ENCODE data around the gene ARHGEF37. TPM values are rescaled to one million over a fixed set of nuclear protein-coding genes. Genes with fewer than 3 reads are reported as not detected.

ARHGEF37 gene
- total RNA-seq, 1 donor from 2014 or later: 4.1 TPM

DNA sequence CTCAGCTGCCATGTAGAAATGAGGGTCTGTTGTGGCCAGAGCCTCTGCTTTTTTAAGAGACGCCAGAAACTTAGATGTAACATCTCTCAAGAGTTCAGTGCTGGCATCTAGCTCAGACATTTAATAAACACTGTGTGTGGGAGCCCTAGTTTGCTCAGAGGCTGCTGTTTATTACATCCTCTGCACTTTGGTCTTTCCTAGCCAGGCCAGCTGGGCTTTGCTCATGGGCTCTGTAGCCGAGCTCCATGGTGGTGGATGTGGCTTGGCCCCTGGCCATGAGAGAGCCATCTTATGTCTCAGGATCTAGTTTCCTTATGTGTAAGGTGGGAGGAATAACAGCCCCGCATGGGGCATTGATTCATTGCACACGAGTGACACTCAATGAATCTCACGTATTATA lies 30.0 kb downstream of the ARHGEF37 start:
- Histone ChIP-seq H3K4me3 (ENCODE audit: low read depth, low read length) (no peak overlapping the region), H3K36me3 (ENCODE audit: control insufficient read depth, insufficient read depth, low read length) (peaks cover 2% of the 10 kb centered on the region), H3K27me3 (ENCODE audit: control insufficient read depth, insufficient read depth, low read length) (no peaks in the 10 kb centered on the region)
- no peak for DNase-seq (ENCODE audit: low read depth)
- TF ChIP-seq, protein P1, sequence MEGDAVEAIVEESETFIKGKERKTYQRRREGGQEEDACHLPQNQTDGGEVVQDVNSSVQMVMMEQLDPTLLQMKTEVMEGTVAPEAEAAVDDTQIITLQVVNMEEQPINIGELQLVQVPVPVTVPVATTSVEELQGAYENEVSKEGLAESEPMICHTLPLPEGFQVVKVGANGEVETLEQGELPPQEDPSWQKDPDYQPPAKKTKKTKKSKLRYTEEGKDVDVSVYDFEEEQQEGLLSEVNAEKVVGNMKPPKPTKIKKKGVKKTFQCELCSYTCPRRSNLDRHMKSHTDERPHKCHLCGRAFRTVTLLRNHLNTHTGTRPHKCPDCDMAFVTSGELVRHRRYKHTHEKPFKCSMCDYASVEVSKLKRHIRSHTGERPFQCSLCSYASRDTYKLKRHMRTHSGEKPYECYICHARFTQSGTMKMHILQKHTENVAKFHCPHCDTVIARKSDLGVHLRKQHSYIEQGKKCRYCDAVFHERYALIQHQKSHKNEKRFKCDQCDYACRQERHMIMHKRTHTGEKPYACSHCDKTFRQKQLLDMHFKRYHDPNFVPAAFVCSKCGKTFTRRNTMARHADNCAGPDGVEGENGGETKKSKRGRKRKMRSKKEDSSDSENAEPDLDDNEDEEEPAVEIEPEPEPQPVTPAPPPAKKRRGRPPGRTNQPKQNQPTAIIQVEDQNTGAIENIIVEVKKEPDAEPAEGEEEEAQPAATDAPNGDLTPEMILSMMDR (IDR thresholded peaks at IDR 0.05; ENCODE audit: insufficient read depth, low read length, poor library complexity, severe bottlenecking): no peak

DNA sequence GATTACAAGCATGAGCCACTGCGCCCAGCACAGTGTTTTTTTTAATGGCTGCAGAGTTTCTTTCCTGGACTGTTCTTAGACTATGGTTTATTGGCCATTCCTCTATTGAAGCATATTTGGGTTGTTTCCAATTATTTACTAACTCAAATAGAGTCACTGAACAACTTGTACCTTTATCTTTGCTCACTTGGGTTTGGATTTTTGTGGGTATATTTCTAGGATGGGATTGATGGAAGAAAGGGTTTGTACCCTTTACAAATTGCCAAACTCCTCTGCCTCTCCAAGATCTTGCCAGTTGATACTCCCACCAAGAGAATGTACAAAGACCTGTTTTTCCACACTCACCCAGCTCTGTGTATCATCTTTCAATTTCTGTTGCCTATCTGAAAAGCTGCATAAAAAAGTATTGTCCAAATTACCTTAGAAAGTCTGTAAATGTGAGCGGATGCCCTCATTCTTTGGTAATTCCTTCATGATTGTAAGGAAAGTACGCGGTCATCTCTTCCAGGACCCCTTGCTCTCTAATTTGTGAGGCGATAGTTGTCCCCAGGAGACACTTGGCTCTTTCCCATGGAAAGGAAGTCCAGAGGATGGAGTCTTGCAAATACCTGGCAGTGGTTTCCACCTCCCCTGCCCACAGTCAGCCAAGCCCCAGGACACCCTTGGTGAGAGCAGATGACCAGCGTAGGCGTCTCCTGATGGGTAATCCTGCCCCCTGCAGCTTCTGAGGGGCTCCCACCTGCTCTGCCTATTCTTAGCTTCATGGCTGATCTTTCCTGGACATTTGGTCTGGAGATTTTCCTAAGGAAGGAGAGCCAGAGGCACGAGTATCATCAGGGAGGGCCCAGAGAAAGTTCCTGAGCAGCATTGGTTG lies 33.0 kb downstream of the ARHGEF37 start:
- TF ChIP-seq, protein P1 (IDR thresholded peaks at IDR 0.05; ENCODE audit: insufficient read depth, low read length, poor library complexity, severe bottlenecking): no peak
- no peak for DNase-seq (ENCODE audit: low read depth)
- H3K27me3 ChIP-seq (ENCODE audit: control insufficient read depth, insufficient read depth, low read length): no peaks in the 10 kb centered on the region

DNA sequence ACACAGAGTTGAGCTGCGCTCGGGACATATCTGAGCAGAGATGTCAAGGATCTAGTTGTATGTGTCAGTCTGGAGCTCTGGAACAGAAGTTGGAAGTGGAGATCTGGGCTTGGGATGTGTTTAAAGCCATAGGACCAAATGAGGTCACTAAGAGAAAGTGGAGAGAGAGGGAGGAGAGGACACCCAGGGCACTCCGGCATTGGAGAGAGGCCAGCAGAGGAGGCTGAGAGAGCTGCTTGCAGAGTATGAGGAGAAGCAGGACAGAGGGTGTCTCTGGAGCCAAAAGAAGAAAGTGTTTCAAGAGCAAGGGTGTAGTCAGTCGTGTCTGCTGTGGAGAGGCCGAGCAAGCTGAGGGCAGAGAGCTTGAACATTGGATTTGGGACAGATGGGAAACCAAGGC lies 34.7 kb downstream of the ARHGEF37 start:
- no peaks in the 10 kb centered on the region for H3K27me3 ChIP-seq (ENCODE audit: control insufficient read depth, insufficient read depth, low read length)
- DNase-seq (ENCODE audit: low read depth): no peak
- no peaks in the 10 kb centered on the region for H3K36me3 ChIP-seq (ENCODE audit: control insufficient read depth, insufficient read depth, low read length)
- H3K4me3 ChIP-seq (ENCODE audit: low read depth, low read length): no peak overlapping the region
- TF ChIP-seq, protein P1 (IDR thresholded peaks at IDR 0.05; ENCODE audit: insufficient read depth, low read length, poor library complexity, severe bottlenecking): no peak

More for the DNA sequence above, 33.0 kb downstream of the ARHGEF37 start:
- Histone ChIP-seq H3K36me3 (ENCODE audit: control insufficient read depth, insufficient read depth, low read length) (peaks cover 2% of the 10 kb centered on the region), H3K4me3 (ENCODE audit: low read depth, low read length) (no peak overlapping the region)

DNA sequence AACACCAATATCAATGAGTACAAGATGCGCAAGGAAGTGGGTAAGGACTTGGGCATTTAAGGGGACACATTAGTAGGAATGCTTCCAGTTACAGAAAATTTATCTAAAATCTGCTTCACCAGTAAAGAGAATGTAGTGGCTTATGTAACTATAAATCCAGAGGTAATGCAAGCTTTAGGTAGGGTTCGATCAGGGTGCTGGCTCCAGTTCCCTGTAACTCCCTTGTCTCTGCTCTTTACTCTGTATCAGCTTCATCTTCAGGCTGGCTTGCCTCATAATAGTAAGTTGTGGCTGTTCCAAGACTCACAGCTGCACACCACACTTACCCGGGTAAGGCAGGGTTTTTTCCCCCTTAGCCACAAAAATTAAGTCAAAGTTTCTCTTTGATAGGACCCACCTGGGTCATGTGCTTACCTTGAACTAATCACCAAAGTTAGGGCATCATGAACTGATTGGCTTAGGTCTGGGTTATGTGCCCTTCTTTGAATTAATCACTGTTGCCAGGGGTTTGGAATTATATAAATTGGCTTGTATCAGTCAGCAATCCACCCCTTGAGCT lies 35.5 kb downstream of the ARHGEF37 start:
- Histone ChIP-seq H3K36me3 (ENCODE audit: control insufficient read depth, insufficient read depth, low read length) (no peaks in the 10 kb centered on the region), H3K4me3 (ENCODE audit: low read depth, low read length) (no peak overlapping the region), H3K27me3 (ENCODE audit: control insufficient read depth, insufficient read depth, low read length) (no peaks in the 10 kb centered on the region)
- TF ChIP-seq, protein P1 (IDR thresholded peaks at IDR 0.05; ENCODE audit: insufficient read depth, low read length, poor library complexity, severe bottlenecking): no peak
- DNase-seq (ENCODE audit: low read depth): no peak

DNA sequence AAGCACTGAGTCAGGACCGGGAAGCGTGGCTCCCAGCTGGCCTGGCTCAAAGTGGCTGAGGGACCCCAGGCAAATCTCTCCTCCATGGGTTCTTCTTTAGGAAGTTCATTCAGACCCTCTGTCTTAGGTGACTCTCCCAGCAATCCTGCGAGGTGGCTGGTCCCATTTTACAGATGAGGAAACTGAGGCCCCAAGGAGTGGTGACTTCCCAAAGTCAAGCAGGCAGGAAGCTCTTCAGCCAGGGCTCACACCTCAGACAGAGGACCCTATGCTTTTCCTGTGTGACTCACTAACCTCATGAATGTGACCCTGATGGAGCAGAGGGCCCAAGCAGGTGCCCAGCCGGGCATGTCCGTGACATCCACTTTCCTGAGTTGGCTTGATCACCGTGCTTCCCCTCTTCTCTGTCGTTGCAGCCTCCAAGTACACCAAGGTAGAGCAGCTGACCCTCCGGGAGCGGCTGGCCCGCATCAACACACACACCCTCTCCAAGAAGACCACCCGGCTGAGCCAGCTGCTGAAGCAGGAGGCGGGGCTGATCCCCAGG lies 36.5 kb downstream of the ARHGEF37 start:
- TF ChIP-seq, protein P1 (IDR thresholded peaks at IDR 0.05; ENCODE audit: insufficient read depth, low read length, poor library complexity, severe bottlenecking): no peak
- Histone ChIP-seq H3K27me3 (ENCODE audit: control insufficient read depth, insufficient read depth, low read length) (no peaks in the 10 kb centered on the region), H3K36me3 (ENCODE audit: control insufficient read depth, insufficient read depth, low read length) (no peaks in the 10 kb centered on the region), H3K4me3 (ENCODE audit: low read depth, low read length) (no peak overlapping the region)
- DNase-seq (ENCODE audit: low read depth): peak; percentile 47

Data from kidney epithelial cell (primary cell).